WI38 (cell line): ENCODE measurements around the gene PHKA1.

Source experiments
- H3K4me3 ChIP-seq: 2 replicates; pipeline ENCODE4 v1.5.1; 2011; ENCODE audit warnings: low read depth, mild to moderate bottlenecking, control low read depth, low read length
- TF ChIP-seq, protein P1 (sequence below): IDR thresholded peaks from 2 replicates; pipeline ENCODE4 v1.5.1; 2012; ENCODE audit warnings: low read depth, mild to moderate bottlenecking, control low read depth, low read length

Gene PHKA1

DNA sequence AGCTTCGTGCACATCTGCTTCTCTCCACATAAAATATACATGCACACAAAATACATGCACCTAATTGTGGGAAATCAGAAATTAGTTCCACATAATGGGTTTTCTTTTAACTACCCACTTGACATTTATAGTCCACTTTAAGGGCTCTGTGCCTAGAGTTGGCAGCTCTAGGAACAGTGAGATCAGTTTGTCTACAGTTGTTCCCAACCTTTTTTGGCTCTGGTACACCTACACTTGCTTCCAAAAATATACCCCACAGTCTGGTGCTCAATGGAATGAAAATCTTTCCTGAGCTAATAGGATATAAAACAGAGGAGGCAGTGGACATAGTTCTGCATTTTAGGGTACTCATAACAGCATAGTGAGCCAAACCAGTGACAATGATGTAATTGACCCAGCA, 177.6 kb downstream of the PHKA1 start:
- TF ChIP-seq, protein P1, sequence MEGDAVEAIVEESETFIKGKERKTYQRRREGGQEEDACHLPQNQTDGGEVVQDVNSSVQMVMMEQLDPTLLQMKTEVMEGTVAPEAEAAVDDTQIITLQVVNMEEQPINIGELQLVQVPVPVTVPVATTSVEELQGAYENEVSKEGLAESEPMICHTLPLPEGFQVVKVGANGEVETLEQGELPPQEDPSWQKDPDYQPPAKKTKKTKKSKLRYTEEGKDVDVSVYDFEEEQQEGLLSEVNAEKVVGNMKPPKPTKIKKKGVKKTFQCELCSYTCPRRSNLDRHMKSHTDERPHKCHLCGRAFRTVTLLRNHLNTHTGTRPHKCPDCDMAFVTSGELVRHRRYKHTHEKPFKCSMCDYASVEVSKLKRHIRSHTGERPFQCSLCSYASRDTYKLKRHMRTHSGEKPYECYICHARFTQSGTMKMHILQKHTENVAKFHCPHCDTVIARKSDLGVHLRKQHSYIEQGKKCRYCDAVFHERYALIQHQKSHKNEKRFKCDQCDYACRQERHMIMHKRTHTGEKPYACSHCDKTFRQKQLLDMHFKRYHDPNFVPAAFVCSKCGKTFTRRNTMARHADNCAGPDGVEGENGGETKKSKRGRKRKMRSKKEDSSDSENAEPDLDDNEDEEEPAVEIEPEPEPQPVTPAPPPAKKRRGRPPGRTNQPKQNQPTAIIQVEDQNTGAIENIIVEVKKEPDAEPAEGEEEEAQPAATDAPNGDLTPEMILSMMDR: no peak
- no peak overlapping the region for H3K4me3 ChIP-seq

DNA sequence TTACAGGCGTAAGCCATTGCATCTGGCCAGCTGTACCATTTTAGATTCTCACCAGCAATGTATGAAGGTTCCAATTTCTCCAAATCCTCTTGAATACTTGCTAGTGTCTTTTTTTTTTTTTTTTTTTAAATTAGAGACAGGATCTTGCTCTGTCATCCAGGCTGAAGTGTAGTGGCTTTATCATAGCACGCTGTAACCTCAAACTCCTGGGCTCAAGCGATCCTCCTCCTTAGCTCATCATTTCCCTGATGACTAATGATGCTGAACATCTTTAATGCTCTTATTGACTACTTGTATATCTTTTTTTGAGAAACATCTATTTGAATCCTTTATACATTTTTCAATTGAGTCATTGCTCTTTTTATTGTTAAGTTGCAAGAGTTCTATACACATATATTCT, 181.7 kb downstream of the PHKA1 start:
- TF ChIP-seq, protein P1: no peak
- no peak overlapping the region for H3K4me3 ChIP-seq
